HG02943 (cell line): Measurements from ENCODE around the gene CBX5.
"Not testable (repeated sequence)": the region's sequence is repeated elsewhere in the genome, so short reads cannot be mapped to it uniquely, and the experiment has no call there.

Experiments
- ATAC-seq: cut with Tn5 transposase; IDR thresholded peaks from one replicate; pipeline ENCODE4 v1.9.1; 2021; ENCODE audit warnings: mild to moderate bottlenecking, low read depth, moderate library complexity; ENCODE audit not compliant: unreplicated experiment

The CBX5 gene

GRCh38 chr12:54272214-54272613 is 7.7 kb downstream of the CBX5 start:
- no peak for ATAC-seq

DNA sequence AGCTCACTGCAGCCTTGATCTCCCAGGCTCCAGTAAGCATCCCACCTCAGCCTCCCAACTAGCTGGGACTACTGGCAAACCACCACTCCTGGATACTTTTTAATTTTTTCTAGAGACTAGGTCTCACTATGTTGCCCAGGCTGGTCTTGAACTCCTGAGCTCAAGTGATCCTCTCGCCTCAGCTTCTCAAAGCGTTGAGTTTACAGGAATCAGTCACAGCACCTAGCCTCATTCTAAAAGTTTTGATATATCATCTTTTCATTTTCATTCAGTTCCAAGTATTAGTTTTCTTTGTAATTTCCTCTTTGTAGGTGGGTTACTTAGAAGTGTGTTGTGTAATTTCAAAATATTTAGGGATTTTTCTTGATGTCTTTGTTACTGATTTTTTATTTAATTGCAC is 9.6 kb downstream of the CBX5 start:
- ATAC-seq: no peak

DNA sequence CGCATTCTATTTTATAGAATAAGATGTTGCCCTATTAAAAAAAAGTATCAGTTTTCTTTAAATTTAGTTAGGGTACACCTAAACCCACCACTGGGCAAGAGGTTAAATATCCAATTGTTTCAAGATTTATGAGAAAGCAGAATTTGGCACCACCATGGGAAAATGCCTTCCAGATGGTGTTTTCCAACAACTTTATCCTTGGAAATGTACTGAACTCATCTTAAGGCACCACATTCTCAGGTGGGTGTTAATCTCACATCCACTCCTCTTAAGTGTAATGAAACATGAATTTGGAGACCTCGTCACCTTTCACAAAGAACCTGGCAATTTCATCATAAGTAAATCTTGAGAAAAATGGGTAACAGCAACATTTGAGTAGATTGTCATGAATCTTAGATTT is 13.1 kb downstream of the CBX5 start:
- no peak for ATAC-seq

- no peak for ATAC-seq
Observed at GRCh38 chr12:54265364-54265812, 14.5 kb downstream of the CBX5 start.

DNA sequence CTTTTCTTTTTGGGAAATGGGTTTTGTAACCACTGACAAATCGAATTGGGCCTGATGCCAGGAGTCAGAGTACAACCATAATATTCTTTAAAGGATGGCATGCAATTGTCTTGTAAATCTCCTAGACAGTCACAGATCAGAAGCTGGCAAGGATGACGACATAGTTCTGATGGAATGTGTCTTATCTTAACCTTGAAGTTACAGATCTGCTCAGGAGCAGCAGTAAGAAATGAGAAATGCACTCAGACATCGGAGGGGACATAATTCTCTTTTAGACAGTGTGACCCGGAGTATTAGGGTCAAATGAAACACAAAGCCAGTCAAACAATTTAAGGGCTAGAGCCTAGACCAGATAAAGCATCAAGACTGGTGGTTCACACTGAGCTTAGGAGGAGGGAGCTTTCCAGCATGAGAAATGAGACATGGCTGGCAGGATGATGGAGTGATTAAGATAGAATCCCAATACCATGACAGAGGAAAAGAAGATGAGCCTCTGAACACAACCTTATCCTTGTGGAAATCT is 17.5 kb downstream of the CBX5 start:
- ATAC-seq: no peak

DNA sequence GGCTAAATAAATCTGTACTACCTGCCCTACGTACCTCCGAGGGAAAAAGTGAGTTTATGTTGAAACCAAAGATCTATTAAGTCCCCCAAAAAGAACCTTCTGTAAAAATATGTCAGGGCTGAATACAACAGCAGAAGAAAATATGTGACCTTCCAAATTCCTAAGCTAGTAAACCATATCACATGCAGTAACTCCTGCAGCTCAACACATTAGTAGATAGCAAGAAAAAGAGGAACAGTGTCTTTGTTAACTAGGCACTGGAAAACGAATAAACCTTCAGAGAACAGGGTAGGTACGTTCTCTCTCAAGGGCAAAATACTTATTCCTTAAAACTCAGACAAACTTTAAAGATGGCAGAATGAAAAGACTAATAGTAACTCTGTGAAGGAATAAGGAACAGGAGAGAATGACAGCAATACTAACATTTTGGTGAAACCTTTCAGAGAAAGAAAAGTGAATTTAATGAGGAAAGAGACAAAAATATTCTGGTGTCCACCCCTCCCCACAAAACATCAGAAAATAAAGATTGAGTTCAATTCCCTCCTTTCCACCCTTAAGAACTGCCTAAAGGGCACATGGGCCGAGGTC is 18.0 kb downstream of the CBX5 start:
- ATAC-seq: no peak

- ATAC-seq: no peak
Observed at GRCh38 chr12:54259194-54260011, 20.5 kb downstream of the CBX5 start.

DNA sequence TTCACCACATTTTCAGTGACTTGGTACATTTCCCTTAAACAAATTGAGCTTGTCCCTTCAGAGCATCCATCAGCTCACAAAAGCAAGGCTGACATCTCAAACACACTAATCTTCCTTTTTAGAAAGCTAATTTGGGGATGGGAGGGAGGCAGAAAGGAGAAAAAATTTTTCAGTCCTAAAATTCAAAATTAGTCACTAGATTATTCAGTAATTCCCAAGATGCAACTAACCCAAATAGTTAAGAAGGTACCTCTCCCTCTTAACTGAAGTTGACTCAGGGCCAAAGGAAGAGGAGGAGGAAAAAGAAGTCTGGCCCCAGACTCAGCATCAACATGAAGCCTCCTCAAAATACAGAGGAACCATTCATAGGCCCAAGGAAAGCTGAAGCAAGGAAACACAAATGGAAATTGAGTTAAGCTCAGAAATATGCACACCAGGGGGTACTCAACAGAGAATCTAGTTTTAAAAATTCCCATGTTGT is 21.7 kb downstream of the CBX5 start:
- ATAC-seq: no peak

GRCh38 chr12:54257332-54257731 is 22.6 kb downstream of the CBX5 start:
- no peak for ATAC-seq

DNA sequence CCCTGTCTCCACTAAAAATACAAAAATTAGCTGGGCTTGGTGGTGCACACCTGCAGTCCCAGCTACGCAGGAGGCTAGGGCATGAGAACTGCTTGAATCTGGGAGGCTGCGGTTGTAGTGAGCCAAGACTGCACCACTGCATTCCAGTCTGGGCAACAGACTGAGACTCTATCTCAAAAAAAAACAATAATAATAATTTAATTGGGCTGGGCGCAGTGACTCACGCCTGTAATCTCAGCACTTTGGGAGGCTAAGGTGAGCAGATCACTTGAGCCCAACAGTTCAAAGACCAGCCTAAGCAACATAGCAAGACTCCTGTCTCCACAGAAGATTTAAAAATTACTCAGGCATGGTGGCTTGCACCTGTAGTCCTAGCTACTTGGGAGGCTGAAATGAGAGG is 26.7 kb downstream of the CBX5 start:
- ATAC-seq: no peak

- no peak for ATAC-seq
Observed at GRCh38 chr12:54251667-54252284, 28.1 kb downstream of the CBX5 start.

DNA sequence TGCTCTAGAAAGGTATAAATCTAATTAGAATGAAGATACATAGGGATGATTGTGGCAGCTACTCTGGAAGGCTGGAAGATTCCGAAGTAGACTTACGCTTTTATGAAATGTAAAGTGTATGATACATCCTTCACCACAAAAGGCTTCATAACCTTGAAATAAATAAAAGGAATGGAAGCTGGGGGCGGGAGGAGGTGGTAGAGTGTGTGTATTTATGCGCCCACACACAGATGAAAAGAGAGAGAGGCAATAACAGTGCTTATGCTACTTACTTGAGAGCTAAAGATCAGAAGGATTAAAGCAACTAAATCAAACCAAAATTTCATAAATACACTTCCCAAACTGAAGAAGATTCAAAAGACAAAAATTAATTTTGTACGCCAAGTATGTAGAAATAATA is 30.4 kb downstream of the CBX5 start:
- no peak for ATAC-seq

DNA sequence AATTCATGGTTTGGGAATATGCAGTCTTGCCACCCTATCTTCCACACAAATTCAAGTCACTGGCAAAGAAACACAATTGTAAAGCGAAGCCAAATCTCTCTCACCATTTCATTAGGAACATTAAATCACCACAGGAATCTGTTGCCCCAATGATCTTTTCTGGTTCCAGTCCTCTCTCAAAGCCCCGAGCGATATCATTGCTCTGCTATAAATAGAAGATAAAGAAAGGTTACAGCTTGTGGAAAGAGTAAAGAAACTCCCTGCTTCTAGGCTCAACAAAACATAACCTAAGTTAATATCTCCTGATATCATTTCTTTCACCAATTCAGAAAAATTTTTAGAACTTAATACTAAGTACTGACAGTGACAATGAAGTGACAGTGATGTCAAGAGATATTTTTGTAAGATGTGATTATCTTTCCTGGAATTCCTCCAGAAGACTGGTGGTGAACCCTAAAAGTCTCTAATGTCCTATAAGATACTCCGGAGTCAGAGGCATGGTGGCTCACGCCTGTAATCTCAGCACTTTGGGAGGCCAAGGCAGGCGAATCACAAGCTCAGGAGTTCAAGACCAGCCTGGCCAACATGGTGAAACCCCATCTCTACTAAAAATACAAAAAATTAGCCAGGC is 33.8 kb downstream of the CBX5 start:
- ATAC-seq: no peak

GRCh38 chr12:54240971-54241588 is 38.8 kb downstream of the CBX5 start:
- ATAC-seq: no peak

DNA sequence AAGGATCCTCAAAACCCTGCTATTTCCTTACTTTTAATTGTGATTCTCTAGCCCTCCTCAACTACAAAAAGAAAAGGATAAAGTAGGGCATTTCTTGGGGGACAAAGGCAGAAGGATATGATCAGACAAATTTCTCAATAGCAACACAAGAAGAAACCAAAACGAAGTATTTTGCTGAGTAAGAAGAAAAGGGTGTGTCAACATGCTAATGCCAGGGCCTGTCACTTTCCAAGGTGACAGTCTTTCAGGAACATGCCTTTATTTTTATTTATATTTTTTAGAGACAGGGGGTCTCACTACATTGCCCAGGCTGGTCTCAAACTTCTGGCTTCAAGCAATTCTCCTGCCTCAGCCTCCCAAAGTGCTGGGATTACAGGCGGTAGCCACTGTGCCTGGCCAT is 39.8 kb downstream of the CBX5 start:
- no peak for ATAC-seq

GRCh38 chr12:54239620-54240019 is 40.3 kb downstream of the CBX5 start:
- ATAC-seq: no peak

DNA sequence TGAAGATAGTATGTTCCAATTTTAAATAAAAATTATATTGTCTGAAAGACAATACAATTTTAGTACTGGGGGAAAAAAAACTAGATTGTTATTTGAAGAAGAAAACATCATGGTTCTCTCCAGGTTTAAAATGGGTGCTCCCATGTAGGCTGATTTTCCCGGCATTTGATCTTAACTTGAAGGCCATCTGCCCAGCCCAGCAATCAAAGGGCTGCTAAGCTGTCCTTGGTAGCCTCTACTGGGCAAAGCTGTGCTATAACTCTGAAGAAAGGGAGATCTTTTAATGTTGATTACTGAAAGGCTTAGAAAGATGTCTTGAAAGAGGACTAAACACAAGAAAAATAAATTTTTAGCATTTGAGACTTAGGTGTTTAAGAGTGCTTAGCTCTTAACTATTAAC is 41.4 kb downstream of the CBX5 start:
- ATAC-seq: no peak

DNA sequence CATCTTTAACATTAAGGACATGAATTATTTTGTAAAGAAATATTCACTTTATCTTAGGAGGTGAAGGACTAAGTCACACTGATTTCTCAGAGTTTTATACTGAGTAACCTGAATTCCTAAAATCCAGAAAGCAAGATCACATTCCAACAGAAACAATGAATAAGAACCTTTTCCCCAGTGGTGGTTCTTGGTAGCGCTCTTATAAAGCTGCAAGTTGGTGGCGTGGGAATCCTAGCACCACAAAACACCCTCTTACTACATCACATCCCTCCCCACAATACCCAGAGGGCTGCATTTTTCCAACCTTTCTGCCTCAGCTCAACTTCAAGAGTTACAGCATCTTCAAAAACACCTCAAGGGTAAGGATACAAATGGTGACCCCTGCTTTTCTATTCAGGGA is 47.1 kb downstream of the CBX5 start:
- ATAC-seq: no peak

DNA sequence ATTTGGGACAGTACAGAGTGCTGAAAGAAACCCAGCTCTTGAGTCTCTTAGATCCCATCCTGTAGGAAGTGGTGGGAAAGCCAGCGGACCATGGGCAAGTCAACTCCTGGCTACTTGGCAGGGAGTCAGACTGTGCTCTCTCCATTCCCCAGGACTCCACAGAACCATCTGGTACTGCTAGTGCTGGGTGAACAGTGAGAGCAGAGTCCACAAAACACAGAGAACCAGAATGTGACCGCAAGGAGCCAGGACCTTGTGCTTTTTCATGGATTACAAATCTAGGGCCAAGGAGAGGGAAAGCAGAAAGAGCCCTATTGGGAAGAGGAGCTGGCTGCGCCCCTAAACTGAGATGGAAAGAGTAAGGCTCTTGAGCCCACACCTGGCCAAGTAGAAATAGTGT is 48.7 kb downstream of the CBX5 start:
- ATAC-seq: not testable (repeated sequence)

GRCh38 chr12:54230555-54230954 is 49.4 kb downstream of the CBX5 start:
- ATAC-seq: no peak
